GM23338 (cell line): Measurements from ENCODE around the gene ITPR2. TPM values are rescaled to one million over a fixed set of nuclear protein-coding genes. Genes with fewer than 3 reads are reported as not detected.

Source experiments
- ATAC-seq: fragments of 200-7000 bp; cut with Tn5 transposase; 3 replicates; pipeline ENCODE4 v1.9.1; 2020
- DNase-seq: peaks from one replicate; pipeline ENCODE4 v3.0.0-alpha.2; 2015; ENCODE audit warnings: low spot score
- H2AFZ ChIP-seq: fragments of 200-600 bp; sonication (generic); 2 replicates; pipeline ENCODE4 v1.8.0; 2016; ENCODE audit warnings: antibody characterized with exemption, mild to moderate bottlenecking, moderate library complexity
- H3F3A ChIP-seq: fragments of 200-600 bp; sonication (generic); replicated peaks from 2 replicates; pipeline ENCODE4 v1.8.0; 2017; ENCODE audit warnings: antibody characterized with exemption, mixed run types, low read depth
- H3K27ac ChIP-seq: fragments of 200-600 bp; sonication (generic); 2 replicates; pipeline ENCODE4 v1.6.1; 2016; ENCODE audit warnings: low read depth
- H3K27me3 ChIP-seq: fragments of 200-600 bp; sonication (generic); 2 replicates; pipeline ENCODE4 v1.8.0; 2016; ENCODE audit warnings: mild to moderate bottlenecking, mixed run types, moderate library complexity; ENCODE audit not compliant: insufficient read depth
- H3K36me3 ChIP-seq: fragments of 200-600 bp; sonication (generic); 2 replicates; pipeline ENCODE4 v1.8.0; 2016; ENCODE audit warnings: mild to moderate bottlenecking; ENCODE audit not compliant: insufficient read depth
- H3K4me1 ChIP-seq: fragments of 200-600 bp; sonication (generic); 2 replicates; pipeline ENCODE4 v1.8.0; 2016; ENCODE audit warnings: mild to moderate bottlenecking, moderate library complexity; ENCODE audit not compliant: insufficient read depth
- H3K4me2 ChIP-seq: fragments of 200-600 bp; sonication (generic); 2 replicates; pipeline ENCODE4 v1.7.1; 2017; ENCODE audit warnings: mixed run types
- H3K4me3 ChIP-seq: fragments of 200-600 bp; sonication (generic); 2 replicates; pipeline ENCODE4 v1.6.1; 2016; ENCODE audit warnings: mixed run types
- H3K79me2 ChIP-seq: fragments of 200-600 bp; sonication (generic); replicated peaks from 2 replicates; pipeline ENCODE4 v1.8.0; 2017; ENCODE audit warnings: mild to moderate bottlenecking; ENCODE audit not compliant: insufficient read depth
- H3K9me2 ChIP-seq: fragments of 200-600 bp; sonication (generic); 2 replicates; pipeline ENCODE4 v1.8.0; 2017; ENCODE audit not compliant: insufficient read depth
- H4K20me1 ChIP-seq: fragments of 200-600 bp; sonication (generic); replicated peaks from 2 replicates; pipeline ENCODE4 v1.8.0; 2017; ENCODE audit warnings: mild to moderate bottlenecking; ENCODE audit not compliant: insufficient read depth
- H3K27ac Mint-ChIP-seq: 2 replicates; pipeline ENCODE4 v1.8.0; 2020; ENCODE audit warnings: inconsistent platforms, mild to moderate bottlenecking, moderate library complexity, mixed read lengths
- H3K27me3 Mint-ChIP-seq: 3 replicates; pipeline ENCODE4 v1.8.0; 2022; ENCODE audit warnings: low read depth, mild to moderate bottlenecking, moderate library complexity, mixed read lengths, inconsistent platforms; ENCODE audit not compliant: insufficient read depth, poor library complexity
- H3K36me3 Mint-ChIP-seq: 3 replicates; pipeline ENCODE4 v1.8.0; 2021; ENCODE audit warnings: low read depth, mild to moderate bottlenecking, inconsistent platforms, moderate library complexity, mixed read lengths
- H3K4me1 Mint-ChIP-seq: 3 replicates; pipeline ENCODE4 v1.8.0; 2020; ENCODE audit warnings: mild to moderate bottlenecking, inconsistent platforms, mixed read lengths
- H3K4me3 Mint-ChIP-seq: 3 replicates; pipeline ENCODE4 v1.8.0; 2021; ENCODE audit warnings: moderate library complexity, mild to moderate bottlenecking, inconsistent platforms, mixed read lengths
- H3K9me3 Mint-ChIP-seq: 3 replicates; pipeline ENCODE4 v1.8.0; 2020; ENCODE audit warnings: moderate library complexity, mild to moderate bottlenecking, inconsistent platforms, mixed read lengths
- CREB1 ChIP-seq: fragments of 250-450 bp; sonication (Bioruptor Pico); IDR thresholded peaks from 2 replicates; pipeline ENCODE4 v1.5.0; 2020; ENCODE audit warnings: low read depth, mild to moderate bottlenecking, moderate library complexity
- EZH2phosphoT487 ChIP-seq: fragments of 200-600 bp; sonication (generic); IDR thresholded peaks from one replicate; pipeline ENCODE4 v1.8.1; 2018; ENCODE audit warnings: antibody characterized with exemption; ENCODE audit not compliant: unreplicated experiment
- JUNB ChIP-seq: IDR thresholded peaks from one replicate; pipeline ENCODE4 v1.6.1; 2016; ENCODE audit warnings: antibody characterized with exemption; ENCODE audit not compliant: unreplicated experiment
- NANOG ChIP-seq: IDR thresholded peaks from 2 replicates; pipeline ENCODE4 v1.6.1; 2016; ENCODE audit warnings: antibody characterized with exemption, borderline replicate concordance
- POLR2AphosphoS5 ChIP-seq: IDR thresholded peaks from 2 replicates; pipeline ENCODE4 v1.6.1; 2016; ENCODE audit warnings: antibody characterized with exemption, low read depth
- REST ChIP-seq: IDR thresholded peaks from one replicate; pipeline ENCODE4 v1.6.1; 2018; ENCODE audit warnings: antibody characterized with exemption; ENCODE audit not compliant: unreplicated experiment
- ZNF114 ChIP-seq: fragments of 250-450 bp; sonication (Bioruptor Pico); IDR thresholded peaks from 2 replicates; pipeline ENCODE4 v1.5.0; 2020; ENCODE audit warnings: mild to moderate bottlenecking, moderate library complexity
- ZNF331 ChIP-seq: fragments of 250-450 bp; sonication (Bioruptor Pico); IDR thresholded peaks from 2 replicates; pipeline ENCODE4 v1.5.0; 2020; ENCODE audit warnings: low read depth, mild to moderate bottlenecking, moderate library complexity
- polyA plus RNA-seq: library from polyadenylated mRNA; unstranded; fragments of >200 nt; fragmentation: Nextera tagmentation; extraction: Ambion mirVana; gene quantifications from 2 replicates; pipeline ENCODE4 v1.2.1, GENCODE V29; 2016
- total RNA-seq: library from RNA; depleted of rRNA; stranded (reverse); fragments of >200 nt; shearing (Covaris generic); gene quantifications from 2 replicates; pipeline ENCODE4 v1.2.3, GENCODE V29; 2014
- TF ChIP-seq, protein P1 (sequence below): fragments of 250-450 bp; sonication (Bioruptor Pico); IDR thresholded peaks from 2 replicates; pipeline ENCODE4 v1.5.0; 2020; ENCODE audit warnings: mild to moderate bottlenecking, moderate library complexity
- TF ChIP-seq, protein P2 (sequence below): IDR thresholded peaks from 2 replicates; pipeline ENCODE4 v1.6.1; 2016; ENCODE audit warnings: antibody characterized with exemption

The ITPR2 gene
- total and polyA plus RNA-seq, 2 experiments from 2014 or later: 44.5 to 65.2 TPM

GRCh38 chr12:26698186-26698585, 134.8 kb downstream of the ITPR2 start:
- peaks cover under 1% of the 10 kb centered on the region; the same call in 1 of the 2 replicates for H3K4me1 ChIP-seq
- DNase-seq: no peak
- no peak overlapping the region for H2AFZ ChIP-seq
- no peak overlapping the region for H3K4me3 ChIP-seq
- Mint-ChIP-seq H3K36me3 (peaks cover 54% of the 10 kb centered on the region), H3K27ac (no peak overlapping the region), H3K4me1 (peaks cover 11% of the 10 kb centered on the region), H3K4me3 (no peak overlapping the region), H3K9me3 (no peaks in the 10 kb centered on the region; the same call in 2 of the 3 replicates), H3K27me3 (no peaks in the 10 kb centered on the region)
- H3K9me2 ChIP-seq: no peaks in the 10 kb centered on the region
- no peaks in the 10 kb centered on the region for H3F3A ChIP-seq
- no peaks in the 10 kb centered on the region for H4K20me1 ChIP-seq
- no peaks in the 10 kb centered on the region; the same call in 1 of the 2 replicates for H3K79me2 ChIP-seq
- H3K27me3 ChIP-seq: no peaks in the 10 kb centered on the region
- TF ChIP-seq, protein P1, sequence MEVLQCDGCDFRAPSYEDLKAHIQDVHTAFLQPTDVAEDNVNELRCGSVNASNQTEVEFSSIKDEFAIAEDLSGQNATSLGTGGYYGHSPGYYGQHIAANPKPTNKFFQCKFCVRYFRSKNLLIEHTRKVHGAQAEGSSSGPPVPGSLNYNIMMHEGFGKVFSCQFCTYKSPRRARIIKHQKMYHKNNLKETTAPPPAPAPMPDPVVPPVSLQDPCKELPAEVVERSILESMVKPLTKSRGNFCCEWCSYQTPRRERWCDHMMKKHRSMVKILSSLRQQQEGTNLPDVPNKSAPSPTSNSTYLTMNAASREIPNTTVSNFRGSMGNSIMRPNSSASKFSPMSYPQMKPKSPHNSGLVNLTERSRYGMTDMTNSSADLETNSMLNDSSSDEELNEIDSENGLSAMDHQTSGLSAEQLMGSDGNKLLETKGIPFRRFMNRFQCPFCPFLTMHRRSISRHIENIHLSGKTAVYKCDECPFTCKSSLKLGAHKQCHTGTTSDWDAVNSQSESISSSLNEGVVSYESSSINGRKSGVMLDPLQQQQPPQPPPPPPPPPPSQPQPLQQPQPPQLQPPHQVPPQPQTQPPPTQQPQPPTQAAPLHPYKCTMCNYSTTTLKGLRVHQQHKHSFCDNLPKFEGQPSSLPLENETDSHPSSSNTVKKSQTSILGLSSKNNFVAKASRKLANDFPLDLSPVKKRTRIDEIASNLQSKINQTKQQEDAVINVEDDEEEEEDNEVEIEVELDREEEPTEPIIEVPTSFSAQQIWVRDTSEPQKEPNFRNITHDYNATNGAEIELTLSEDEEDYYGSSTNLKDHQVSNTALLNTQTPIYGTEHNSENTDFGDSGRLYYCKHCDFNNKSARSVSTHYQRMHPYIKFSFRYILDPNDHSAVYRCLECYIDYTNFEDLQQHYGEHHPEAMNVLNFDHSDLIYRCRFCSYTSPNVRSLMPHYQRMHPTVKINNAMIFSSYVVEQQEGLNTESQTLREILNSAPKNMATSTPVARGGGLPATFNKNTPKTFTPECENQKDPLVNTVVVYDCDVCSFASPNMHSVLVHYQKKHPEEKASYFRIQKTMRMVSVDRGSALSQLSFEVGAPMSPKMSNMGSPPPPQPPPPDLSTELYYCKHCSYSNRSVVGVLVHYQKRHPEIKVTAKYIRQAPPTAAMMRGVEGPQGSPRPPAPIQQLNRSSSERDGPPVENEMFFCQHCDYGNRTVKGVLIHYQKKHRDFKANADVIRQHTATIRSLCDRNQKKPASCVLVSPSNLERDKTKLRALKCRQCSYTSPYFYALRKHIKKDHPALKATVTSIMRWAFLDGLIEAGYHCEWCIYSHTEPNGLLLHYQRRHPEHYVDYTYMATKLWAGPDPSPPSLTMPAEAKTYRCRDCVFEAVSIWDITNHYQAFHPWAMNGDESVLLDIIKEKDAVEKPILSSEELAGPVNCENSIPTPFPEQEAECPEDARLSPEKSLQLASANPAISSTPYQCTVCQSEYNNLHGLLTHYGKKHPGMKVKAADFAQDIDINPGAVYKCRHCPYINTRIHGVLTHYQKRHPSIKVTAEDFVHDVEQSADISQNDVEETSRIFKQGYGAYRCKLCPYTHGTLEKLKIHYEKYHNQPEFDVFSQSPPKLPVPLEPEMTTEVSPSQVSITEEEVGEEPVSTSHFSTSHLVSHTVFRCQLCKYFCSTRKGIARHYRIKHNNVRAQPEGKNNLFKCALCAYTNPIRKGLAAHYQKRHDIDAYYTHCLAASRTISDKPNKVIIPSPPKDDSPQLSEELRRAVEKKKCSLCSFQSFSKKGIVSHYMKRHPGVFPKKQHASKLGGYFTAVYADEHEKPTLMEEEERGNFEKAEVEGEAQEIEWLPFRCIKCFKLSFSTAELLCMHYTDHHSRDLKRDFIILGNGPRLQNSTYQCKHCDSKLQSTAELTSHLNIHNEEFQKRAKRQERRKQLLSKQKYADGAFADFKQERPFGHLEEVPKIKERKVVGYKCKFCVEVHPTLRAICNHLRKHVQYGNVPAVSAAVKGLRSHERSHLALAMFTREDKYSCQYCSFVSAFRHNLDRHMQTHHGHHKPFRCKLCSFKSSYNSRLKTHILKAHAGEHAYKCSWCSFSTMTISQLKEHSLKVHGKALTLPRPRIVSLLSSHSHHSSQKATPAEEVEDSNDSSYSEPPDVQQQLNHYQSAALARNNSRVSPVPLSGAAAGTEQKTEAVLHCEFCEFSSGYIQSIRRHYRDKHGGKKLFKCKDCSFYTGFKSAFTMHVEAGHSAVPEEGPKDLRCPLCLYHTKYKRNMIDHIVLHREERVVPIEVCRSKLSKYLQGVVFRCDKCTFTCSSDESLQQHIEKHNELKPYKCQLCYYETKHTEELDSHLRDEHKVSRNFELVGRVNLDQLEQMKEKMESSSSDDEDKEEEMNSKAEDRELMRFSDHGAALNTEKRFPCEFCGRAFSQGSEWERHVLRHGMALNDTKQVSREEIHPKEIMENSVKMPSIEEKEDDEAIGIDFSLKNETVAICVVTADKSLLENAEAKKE: no peak
- TF ChIP-seq ZNF114 (no peak), ZNF331 (no peak), REST (no peak), EZH2phosphoT487 (no peak), JUNB (no peak), CREB1 (no peak), POLR2AphosphoS5 (no peak), NANOG (no peak)
- TF ChIP-seq, protein P2, sequence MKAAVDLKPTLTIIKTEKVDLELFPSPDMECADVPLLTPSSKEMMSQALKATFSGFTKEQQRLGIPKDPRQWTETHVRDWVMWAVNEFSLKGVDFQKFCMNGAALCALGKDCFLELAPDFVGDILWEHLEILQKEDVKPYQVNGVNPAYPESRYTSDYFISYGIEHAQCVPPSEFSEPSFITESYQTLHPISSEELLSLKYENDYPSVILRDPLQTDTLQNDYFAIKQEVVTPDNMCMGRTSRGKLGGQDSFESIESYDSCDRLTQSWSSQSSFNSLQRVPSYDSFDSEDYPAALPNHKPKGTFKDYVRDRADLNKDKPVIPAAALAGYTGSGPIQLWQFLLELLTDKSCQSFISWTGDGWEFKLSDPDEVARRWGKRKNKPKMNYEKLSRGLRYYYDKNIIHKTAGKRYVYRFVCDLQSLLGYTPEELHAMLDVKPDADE: no peak
- no peak overlapping the region for H3K4me2 ChIP-seq
- no peak for ATAC-seq
- H3K36me3 ChIP-seq: peaks cover 16% of the 10 kb centered on the region; the same call in 1 of the 2 replicates
- no peak overlapping the region for H3K27ac ChIP-seq
